Stimulated activated naive B cell treated with anti-CD40 and anti-IgM and Interleukin-4, amounts not matched to agents 10 μg/mL and 1 μg/mL and 100 μg/mL, for 72 hours (primary cell): ENCODE results near the gene TFPI.

Source experiments
- ATAC-seq, 2 donors: fragments of 150-1000 bp; cut with Tn5 transposase; replicated peaks; 2 replicates each; pipeline ENCODE4 v1.10.0; 2021; ENCODE audit warnings: moderate library complexity in 1 of 2
- DNase-seq: peaks from one replicate; pipeline ENCODE4 v3.0.0; 2021
- H3K27ac Mint-ChIP-seq: one replicate; pipeline ENCODE4 v1.8.0; 2022; ENCODE audit warnings: mild to moderate bottlenecking, mixed read lengths
- H3K27me3 Mint-ChIP-seq, 2 donors: one replicate each; pipeline ENCODE4 v1.8.0; 2022; ENCODE audit warnings: mixed read lengths in 2 of 2
- H3K36me3 Mint-ChIP-seq, 2 donors: one replicate each; pipeline ENCODE4 v1.8.0; 2022; ENCODE audit warnings: mixed read lengths in 2 of 2, mild to moderate bottlenecking in 1 of 2
- H3K4me1 Mint-ChIP-seq, 2 donors: one replicate each; pipeline ENCODE4 v1.8.0; 2022; ENCODE audit warnings: mixed read lengths in 2 of 2, mild to moderate bottlenecking in 1 of 2
- H3K4me3 Mint-ChIP-seq, 2 donors: one replicate each; pipeline ENCODE4 v1.8.0; 2022; ENCODE audit warnings: mild to moderate bottlenecking in 2 of 2, mixed read lengths in 2 of 2, moderate library complexity in 1 of 2
- H3K9me3 Mint-ChIP-seq, 2 donors: one replicate each; pipeline ENCODE4 v1.8.0; 2022; ENCODE audit warnings: mixed read lengths in 2 of 2, mild to moderate bottlenecking in 1 of 2

The TFPI gene

DNA sequence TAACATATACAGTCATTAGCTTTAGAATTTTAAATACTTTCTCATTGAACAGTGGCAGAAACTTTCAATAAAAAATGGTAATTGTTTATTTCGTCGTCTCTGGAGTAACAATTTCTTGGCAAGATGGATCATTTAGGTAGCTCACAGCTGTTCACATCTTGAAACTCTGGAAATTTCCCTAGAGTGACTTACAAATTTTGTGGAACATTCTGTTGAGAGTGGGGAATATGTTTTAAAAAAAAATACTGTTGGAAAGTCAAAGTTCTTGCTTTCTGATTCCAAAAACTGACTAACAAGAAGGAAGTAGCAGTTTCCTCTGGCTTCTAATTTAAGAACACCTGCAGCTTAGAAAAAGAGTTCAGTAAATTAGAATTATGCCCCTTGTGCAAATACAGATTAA, 95.0 kb downstream of the TFPI start:
- Mint-ChIP-seq H3K36me3 (no peaks in the 10 kb centered on the region), H3K4me1 (no peaks in the 10 kb centered on the region), H3K9me3 (no peaks in the 10 kb centered on the region), H3K27ac (no peak overlapping the region), H3K4me3 (no peak overlapping the region), H3K27me3 (no peaks in the 10 kb centered on the region)
- no peak for DNase-seq
- no peak for ATAC-seq

DNA sequence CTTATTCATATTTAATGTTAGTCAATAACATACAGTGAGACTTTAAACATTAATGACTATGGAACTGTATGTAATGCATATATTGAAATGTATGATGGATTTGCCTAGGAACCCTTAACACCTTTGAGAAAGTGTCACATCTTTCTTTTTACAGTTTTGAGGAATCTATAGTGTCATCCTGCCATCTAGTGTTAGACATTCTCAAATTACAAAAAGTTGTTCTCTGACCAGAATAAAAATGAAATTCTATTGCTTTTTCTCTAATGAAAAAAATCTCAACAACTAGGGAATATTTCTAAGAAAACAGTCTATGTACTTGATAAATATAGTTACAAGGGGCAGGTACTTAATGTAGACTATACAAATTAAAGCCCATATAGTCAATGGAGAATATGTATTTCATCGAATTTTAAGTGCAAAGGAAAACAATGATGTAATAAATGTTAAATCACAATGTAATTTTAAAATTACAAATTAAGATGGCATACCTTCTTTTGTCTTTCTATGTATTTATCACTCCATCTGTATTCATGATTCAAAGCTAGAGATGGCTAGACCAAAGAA, 101.1 kb downstream of the TFPI start:
- no peaks in the 10 kb centered on the region for H3K27me3 Mint-ChIP-seq
- H3K9me3 Mint-ChIP-seq, result no peaks in the 10 kb centered on the region
- H3K27ac Mint-ChIP-seq, result no peak overlapping the region
- H3K36me3 Mint-ChIP-seq, result no peaks in the 10 kb centered on the region
- H3K4me1 Mint-ChIP-seq, result peaks cover 3 to 5% of the 10 kb centered on the region in 2 donors
- ATAC-seq, result no peak
- H3K4me3 Mint-ChIP-seq, result no peak overlapping the region
- DNase-seq, result no peak

DNA sequence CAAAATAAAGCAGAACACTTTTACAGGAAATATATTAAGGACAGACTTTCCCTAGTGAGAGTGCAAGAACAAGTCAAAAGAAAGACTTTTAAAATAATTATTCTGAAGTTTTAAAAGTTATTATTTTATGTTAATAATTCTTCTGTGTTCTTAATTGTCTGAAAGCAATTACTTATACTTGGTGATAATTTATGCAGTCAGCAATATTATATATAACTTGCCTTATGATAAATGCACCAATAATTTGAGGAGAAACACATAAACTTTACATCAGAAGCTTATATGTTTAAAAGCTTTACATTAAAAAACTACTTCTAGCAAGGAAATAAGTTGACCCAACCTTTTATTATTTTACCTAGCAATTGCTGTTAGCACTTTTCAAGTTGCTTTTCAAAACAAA, 102.7 kb downstream of the TFPI start:
- Mint-ChIP-seq H3K4me1 (peaks cover 3 to 8% of the 10 kb centered on the region in 2 donors), H3K27ac (no peak overlapping the region), H3K36me3 (no peaks in the 10 kb centered on the region), H3K27me3 (no peaks in the 10 kb centered on the region), H3K4me3 (no peak overlapping the region), H3K9me3 (no peaks in the 10 kb centered on the region)
- ATAC-seq (no peak), DNase-seq (no peak)

DNA sequence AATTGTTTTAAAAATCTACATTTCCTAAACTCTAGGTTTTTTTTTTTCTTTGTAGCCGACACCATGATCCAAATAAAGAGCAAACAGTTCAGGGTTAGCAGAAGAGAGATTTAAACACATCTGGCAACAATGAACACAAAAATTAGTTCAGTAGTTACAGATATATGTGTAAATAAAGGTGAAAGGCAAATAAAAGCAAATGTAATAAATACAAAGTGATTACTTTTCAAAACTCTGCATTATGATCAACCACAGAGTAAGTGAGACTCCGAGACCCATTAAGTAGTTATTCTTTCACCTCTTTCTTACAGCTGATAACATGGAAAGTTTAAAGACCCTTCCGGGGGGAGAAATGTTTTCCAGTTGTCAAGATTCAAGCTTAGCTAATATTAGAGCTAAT, 106.9 kb downstream of the TFPI start:
- H3K4me1 Mint-ChIP-seq, result peaks cover 3 to 8% of the 10 kb centered on the region in 2 donors
- no peaks in the 10 kb centered on the region for H3K27me3 Mint-ChIP-seq
- ATAC-seq, result no peak
- H3K9me3 Mint-ChIP-seq, result no peaks in the 10 kb centered on the region
- H3K27ac Mint-ChIP-seq, result no peak overlapping the region
- DNase-seq, result no peak
- no peaks in the 10 kb centered on the region for H3K36me3 Mint-ChIP-seq
- peak overlapping the region; percentile 21 to 50 for H3K4me3 Mint-ChIP-seq

DNA sequence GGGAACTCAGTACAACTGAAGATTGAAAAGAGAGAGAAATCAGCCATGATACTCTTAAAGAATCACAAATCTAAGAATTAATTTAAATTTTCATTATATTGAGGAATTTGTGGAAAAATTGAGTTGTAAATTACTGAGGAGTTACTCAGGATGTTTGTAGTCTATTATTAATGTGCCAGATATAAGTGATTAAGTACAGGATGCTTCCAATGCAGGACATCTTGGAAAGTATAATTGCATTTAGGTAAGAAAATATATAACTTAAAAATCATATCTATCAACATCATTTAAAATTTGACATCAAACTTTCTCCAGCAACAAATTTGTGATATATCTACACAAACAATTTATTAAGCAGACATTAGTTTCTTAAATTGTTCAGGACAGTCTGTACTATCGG, 107.5 kb downstream of the TFPI start:
- DNase-seq, result no peak
- ATAC-seq, result no peak
- no peak overlapping the region for H3K27ac Mint-ChIP-seq
- no peaks in the 10 kb centered on the region for H3K36me3 Mint-ChIP-seq
- H3K4me3 Mint-ChIP-seq, result no peak overlapping the region
- H3K4me1 Mint-ChIP-seq, result peaks cover 3 to 8% of the 10 kb centered on the region in 2 donors
- no peaks in the 10 kb centered on the region for H3K27me3 Mint-ChIP-seq
- H3K9me3 Mint-ChIP-seq, result no peaks in the 10 kb centered on the region

DNA sequence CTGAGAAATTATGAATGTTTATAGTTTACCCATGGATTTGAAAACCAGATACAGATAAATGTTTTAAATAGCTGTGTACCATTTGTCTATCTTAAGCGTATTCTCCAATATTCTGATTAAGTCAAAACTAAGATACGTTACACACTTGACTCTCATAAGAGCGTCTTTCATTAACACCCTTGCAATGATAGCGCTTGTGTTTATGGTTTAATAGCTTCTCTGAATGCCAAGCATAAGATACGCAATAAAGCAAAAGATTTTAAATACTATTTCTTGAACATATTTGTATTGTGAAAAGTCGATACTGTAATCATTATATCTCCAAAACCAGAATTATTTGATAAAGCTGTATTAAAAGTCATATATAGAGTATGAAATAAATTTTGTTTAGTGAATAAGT, 109.2 kb downstream of the TFPI start:
- Mint-ChIP-seq H3K9me3 (no peaks in the 10 kb centered on the region), H3K4me1 (peaks cover 3 to 8% of the 10 kb centered on the region in 2 donors), H3K4me3 (no peak overlapping the region), H3K27me3 (no peaks in the 10 kb centered on the region), H3K36me3 (no peaks in the 10 kb centered on the region), H3K27ac (no peak overlapping the region)
- ATAC-seq (no peak), DNase-seq (no peak)

DNA sequence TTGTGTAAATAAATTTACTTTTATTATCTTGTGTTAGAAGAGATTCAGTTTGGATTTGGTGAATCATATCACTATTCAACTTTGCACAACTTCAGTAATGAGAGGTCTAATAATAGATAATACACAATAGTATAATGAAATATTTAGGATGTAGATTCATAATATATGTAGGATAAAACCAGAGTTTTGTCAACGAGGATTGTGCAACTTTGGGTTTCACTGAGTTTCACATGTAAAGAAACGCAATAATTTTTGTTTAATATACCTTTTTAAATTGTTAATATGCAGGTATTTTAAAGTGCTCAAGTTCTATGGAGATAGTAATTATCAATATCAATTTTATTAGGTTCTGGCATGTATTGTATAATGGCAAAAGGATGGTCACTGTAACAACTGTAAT, 111.5 kb downstream of the TFPI start:
- no peaks in the 10 kb centered on the region for H3K9me3 Mint-ChIP-seq
- ATAC-seq (no peak), DNase-seq (no peak)
- H3K27me3 Mint-ChIP-seq, result no peaks in the 10 kb centered on the region
- no peak overlapping the region for H3K27ac Mint-ChIP-seq
- no peaks in the 10 kb centered on the region for H3K36me3 Mint-ChIP-seq
- H3K4me3 Mint-ChIP-seq, result no peak overlapping the region
- H3K4me1 Mint-ChIP-seq, result no peaks in the 10 kb centered on the region

DNA sequence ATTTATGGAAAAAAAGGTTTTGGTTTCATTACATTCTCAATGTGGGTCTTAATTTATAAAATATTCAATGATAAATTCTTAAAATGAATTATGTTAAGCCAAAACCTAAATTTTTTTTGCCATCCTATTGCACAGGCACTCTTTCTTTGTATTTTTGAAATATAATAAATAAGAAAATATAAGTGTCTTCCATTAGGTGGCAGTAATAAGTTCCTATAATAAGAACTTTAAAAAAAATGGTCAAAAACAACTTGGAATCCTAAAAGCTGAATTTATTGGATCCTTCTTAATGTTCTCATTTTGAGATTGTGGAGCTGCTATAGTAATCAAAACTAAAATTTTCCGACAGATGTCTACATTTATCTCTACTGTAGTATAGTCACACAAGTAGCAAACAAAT, 111.9 kb downstream of the TFPI start:
- H3K27ac Mint-ChIP-seq, result no peak overlapping the region
- DNase-seq (no peak), ATAC-seq (no peak)
- H3K9me3 Mint-ChIP-seq, result no peaks in the 10 kb centered on the region
- no peaks in the 10 kb centered on the region for H3K36me3 Mint-ChIP-seq
- no peaks in the 10 kb centered on the region for H3K27me3 Mint-ChIP-seq
- H3K4me1 Mint-ChIP-seq, result no peaks in the 10 kb centered on the region
- no peak overlapping the region for H3K4me3 Mint-ChIP-seq

DNA sequence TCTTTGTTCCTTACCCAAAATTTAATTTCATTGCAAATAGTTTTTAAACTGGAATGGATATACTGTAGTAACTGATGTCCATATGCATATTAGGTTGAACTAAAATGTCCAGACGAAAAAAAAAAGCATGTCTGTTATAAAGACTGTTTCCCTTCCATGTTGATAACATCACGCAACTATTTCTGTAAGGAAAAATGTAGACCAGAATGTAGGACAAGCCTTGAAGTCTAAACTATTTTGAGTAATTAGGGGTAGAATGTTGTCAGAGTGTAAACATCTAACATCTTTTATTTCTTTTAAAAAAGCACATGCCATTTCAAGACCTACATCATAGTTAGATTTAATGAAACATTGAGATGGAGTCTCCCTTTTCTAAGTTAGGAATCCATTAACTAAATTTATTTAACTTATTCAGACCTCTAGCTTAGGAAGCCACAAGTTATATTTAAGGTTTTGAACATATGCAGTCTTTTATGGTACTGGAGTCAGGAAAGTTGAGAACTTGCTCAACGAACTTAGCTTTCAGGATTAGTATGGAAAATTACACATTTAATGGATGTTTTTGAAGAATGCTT, 114.0 kb downstream of the TFPI start:
- DNase-seq, result no peak
- Mint-ChIP-seq H3K9me3 (no peaks in the 10 kb centered on the region), H3K4me3 (no peak overlapping the region), H3K27me3 (no peaks in the 10 kb centered on the region), H3K4me1 (no peaks in the 10 kb centered on the region), H3K27ac (no peak overlapping the region), H3K36me3 (no peaks in the 10 kb centered on the region)
- ATAC-seq, result no peak

DNA sequence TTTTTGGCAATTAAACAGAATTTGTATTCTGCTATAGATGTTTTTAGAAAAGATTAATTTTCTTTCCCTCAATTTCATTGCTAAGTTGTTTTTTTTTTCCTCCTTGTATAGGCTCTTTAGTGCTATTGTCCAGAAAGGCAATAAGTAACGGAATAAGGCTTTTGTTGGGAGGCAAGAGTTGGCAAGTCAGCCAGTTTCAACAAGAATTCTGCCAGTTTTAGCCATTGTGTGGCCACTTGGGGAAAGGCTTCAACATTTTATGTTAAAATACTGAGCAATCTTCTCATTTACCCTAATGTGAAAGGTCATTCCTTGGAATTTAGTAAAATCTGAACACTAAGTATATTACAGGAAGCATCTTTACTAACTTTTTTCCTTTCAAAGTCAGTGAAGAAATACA, 115.8 kb downstream of the TFPI start:
- no peak for ATAC-seq
- no peak overlapping the region for H3K4me3 Mint-ChIP-seq
- H3K4me1 Mint-ChIP-seq, result no peaks in the 10 kb centered on the region
- H3K27ac Mint-ChIP-seq, result no peak overlapping the region
- DNase-seq, result no peak
- H3K36me3 Mint-ChIP-seq, result no peaks in the 10 kb centered on the region
- no peaks in the 10 kb centered on the region for H3K9me3 Mint-ChIP-seq
- H3K27me3 Mint-ChIP-seq, result no peaks in the 10 kb centered on the region

DNA sequence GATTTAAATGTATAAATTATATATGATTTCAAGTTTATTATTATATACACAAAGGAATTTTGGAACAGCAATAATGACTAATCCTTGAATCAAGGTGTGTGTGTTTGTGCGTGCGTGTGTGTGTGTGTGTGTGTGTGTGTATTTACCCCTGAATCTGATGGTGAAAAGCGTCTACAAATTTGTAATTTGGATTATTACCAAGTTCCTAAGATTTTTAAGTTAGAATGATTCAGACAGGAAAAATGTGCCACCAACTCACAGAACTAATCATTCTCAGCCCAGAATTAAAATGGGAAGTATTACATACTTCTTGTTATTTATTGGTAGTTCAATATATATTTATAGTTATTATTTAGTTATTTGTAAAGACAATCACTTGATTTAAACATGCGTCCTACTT, 118.5 kb downstream of the TFPI start:
- ATAC-seq, result no peak
- no peak for DNase-seq

DNA sequence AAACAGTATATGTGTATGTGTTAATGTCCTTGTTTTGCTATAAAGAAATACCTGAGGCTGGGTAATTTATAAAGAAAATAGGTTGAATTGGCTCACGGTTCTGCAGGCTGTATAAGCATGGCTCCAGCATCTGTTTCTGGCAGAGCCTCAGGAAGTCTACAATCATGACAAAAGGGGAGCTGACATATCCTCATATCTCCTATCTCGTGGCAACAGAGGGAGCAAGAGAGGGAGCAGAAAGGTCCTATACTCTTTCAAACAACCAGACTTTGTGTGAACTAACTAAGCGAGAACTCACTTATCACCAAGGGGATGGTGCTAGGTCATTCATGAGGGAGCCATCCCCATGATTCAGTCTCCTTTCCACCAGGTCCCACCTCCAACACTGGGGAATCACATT, 119.2 kb downstream of the TFPI start:
- no peaks in the 10 kb centered on the region for H3K27me3 Mint-ChIP-seq
- ATAC-seq (no peak), DNase-seq (no peak)
- H3K27ac Mint-ChIP-seq, result no peak overlapping the region
- H3K4me3 Mint-ChIP-seq, result no peak overlapping the region
- H3K4me1 Mint-ChIP-seq, result no peaks in the 10 kb centered on the region
- no peaks in the 10 kb centered on the region for H3K36me3 Mint-ChIP-seq
- H3K9me3 Mint-ChIP-seq, result no peaks in the 10 kb centered on the region

More for the DNA sequence above, 118.5 kb downstream of the TFPI start:
- Mint-ChIP-seq H3K4me3 (no peak overlapping the region), H3K9me3 (no peaks in the 10 kb centered on the region), H3K4me1 (no peaks in the 10 kb centered on the region), H3K27ac (no peak overlapping the region), H3K36me3 (no peaks in the 10 kb centered on the region), H3K27me3 (no peaks in the 10 kb centered on the region)

DNA sequence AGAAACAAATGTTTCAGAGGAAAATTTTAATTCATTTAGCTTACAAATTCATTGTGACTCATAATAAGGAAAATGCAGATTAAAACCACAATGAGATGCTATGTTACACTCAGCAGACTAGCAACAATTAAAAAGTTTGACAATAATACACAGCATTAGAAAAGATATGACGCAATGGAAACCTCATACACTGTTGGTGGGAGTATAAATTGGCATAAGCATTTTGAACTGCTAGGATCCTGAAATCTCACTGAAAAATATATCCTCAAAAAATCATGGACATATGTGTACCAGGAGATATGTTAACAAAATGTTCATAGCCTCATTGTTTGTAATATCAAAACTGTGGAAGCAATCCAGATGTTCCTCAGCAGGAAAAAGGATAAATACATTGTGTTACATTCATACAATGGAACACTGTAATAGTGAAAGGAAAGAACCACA, 119.9 kb downstream of the TFPI start:
- Mint-ChIP-seq H3K27me3 (no peaks in the 10 kb centered on the region), H3K36me3 (no peaks in the 10 kb centered on the region), H3K27ac (no peak overlapping the region), H3K4me3 (no peak overlapping the region), H3K9me3 (no peaks in the 10 kb centered on the region), H3K4me1 (no peaks in the 10 kb centered on the region)
- ATAC-seq (no peak), DNase-seq (no peak)

DNA sequence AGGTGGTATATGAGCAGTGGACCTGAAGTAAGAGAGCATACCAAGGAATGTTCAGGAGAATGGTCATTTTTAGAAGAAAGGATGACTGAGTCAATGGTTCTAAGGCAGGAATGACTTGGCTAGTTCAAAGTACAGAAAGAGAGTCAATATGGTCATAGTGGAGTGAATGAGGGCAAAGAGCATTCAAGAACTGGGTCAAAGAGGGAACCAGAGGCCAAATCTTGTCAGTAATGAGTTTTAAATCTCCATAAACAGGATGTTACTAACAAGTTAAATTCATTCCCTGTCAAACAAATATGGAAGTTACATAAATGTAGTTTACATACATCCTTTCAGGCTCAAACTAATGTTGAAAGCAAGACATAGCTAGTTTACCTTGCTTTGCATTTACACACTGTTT, 122.3 kb downstream of the TFPI start:
- DNase-seq (no peak), ATAC-seq (no peak)
- Mint-ChIP-seq H3K27me3 (no peaks in the 10 kb centered on the region), H3K4me3 (no peak overlapping the region), H3K4me1 (no peaks in the 10 kb centered on the region), H3K9me3 (no peaks in the 10 kb centered on the region), H3K36me3 (no peaks in the 10 kb centered on the region), H3K27ac (no peak overlapping the region)

DNA sequence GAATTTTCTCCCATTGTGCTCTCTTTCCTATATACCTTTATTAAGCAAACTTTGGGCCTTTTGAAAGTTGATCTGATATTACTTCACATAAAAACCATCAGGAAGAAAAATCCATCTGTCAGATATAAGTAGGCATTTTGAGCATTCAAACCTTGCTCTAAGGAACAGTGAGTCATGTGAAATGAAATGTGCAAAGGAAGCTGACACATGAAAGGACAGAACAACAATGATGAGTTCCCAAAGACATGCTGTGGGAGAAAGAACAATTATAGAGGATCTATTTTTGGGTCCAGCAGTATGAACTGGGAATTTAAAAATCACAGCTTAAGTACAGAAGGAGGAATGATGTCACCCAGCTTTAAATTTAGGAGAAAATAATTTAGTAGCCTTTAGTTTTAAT, 124.2 kb downstream of the TFPI start:
- Mint-ChIP-seq H3K4me1 (no peaks in the 10 kb centered on the region), H3K27ac (no peak overlapping the region), H3K9me3 (no peaks in the 10 kb centered on the region), H3K36me3 (no peaks in the 10 kb centered on the region), H3K27me3 (no peaks in the 10 kb centered on the region), H3K4me3 (no peak overlapping the region)
- DNase-seq (no peak), ATAC-seq (no peak)

DNA sequence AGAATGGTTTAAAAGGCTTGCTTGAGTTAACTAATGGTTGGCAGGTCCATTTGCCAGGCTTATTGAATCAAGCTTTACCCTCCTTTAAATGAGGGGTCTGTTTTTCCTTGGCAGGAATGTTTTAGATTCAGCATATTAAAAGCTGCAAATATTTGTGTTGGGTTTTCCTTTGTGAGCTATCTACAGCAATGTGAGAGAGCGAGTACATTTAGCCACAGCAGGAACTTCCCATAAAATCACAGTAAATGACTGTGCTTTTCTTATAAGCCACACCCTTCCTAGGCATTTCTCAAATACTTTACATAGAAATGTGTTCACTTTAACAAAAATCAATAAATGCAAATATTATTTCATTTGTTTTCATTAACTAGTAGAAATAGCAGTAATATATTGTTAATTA, 130.1 kb downstream of the TFPI start:
- H3K9me3 Mint-ChIP-seq, result no peaks in the 10 kb centered on the region
- ATAC-seq (no peak), DNase-seq (no peak)
- no peak overlapping the region for H3K4me3 Mint-ChIP-seq
- H3K36me3 Mint-ChIP-seq, result no peaks in the 10 kb centered on the region
- no peaks in the 10 kb centered on the region for H3K27me3 Mint-ChIP-seq
- H3K4me1 Mint-ChIP-seq, result no peaks in the 10 kb centered on the region
- no peak overlapping the region for H3K27ac Mint-ChIP-seq
